ENCODE results near the gene TTLL13. TPM values are rescaled to one million over a fixed set of nuclear protein-coding genes. Genes with fewer than 3 reads are reported as not detected.

TTLL13 gene
- total and polyA plus RNA-seq, 9 of the 15 experiments (the other 6 are each of a cell fraction or from before 2014, with no cell fraction given), result 0.05 to 0.24 (median 0.11) TPM; not detected in 1

- TF ChIP-seq, protein P1, sequence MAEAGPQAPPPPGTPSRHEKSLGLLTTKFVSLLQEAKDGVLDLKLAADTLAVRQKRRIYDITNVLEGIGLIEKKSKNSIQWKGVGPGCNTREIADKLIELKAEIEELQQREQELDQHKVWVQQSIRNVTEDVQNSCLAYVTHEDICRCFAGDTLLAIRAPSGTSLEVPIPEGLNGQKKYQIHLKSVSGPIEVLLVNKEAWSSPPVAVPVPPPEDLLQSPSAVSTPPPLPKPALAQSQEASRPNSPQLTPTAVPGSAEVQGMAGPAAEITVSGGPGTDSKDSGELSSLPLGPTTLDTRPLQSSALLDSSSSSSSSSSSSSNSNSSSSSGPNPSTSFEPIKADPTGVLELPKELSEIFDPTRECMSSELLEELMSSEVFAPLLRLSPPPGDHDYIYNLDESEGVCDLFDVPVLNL (CRISPR knock-in tag; IDR thresholded peaks at IDR 0.05; ENCODE audit: low read depth), result no peak
- peak; percentile 71; the same call in 1 of the 2 replicates for TF ChIP-seq REST (IDR thresholded peaks at IDR 0.05; ENCODE audit: borderline replicate concordance)
- no peak for TF ChIP-seq REST (CRISPR knock-in tag; IDR thresholded peaks at IDR 0.05; ENCODE audit: low read depth)
- no peak for TF ChIP-seq ZNF76 (CRISPR knock-in tag; IDR thresholded peaks at IDR 0.05; ENCODE audit: borderline replicate concordance)
- no peak for TF ChIP-seq CBX8 (IDR thresholded peaks at IDR 0.05; ENCODE audit: borderline replicate concordance, extremely low read depth, low read depth, low read length, poor library complexity, severe bottlenecking)
- no peak for TF ChIP-seq ZNF766 (CRISPR knock-in tag; conservative IDR thresholded peaks at IDR 0.05)
- no peak for TF ChIP-seq CHD4 (IDR thresholded peaks at IDR 0.05; ENCODE audit: insufficient read depth, insufficient replicate concordance, low read depth, low read length, poor library complexity, severe bottlenecking)
- no peak for TF ChIP-seq SAFB (IDR thresholded peaks at IDR 0.05; ENCODE audit: borderline replicate concordance, low read depth, low read length)
- TF ChIP-seq SETDB1 (IDR thresholded peaks at IDR 0.05; ENCODE audit: low read length), result no peak
- no peak for TF ChIP-seq POLR3G (IDR thresholded peaks at IDR 0.05; ENCODE audit: extremely low read depth, insufficient read length, insufficient replicate concordance)
- TF ChIP-seq ZBTB34 (CRISPR knock-in tag; IDR thresholded peaks at IDR 0.05), result no peak
- no peak for TF ChIP-seq ZNF174 (CRISPR knock-in tag; IDR thresholded peaks at IDR 0.05)
- TF ChIP-seq SMAD3 (CRISPR knock-in tag; conservative IDR thresholded peaks at IDR 0.05), result no peak
- no peak for TF ChIP-seq SAP30 (IDR thresholded peaks at IDR 0.05; ENCODE audit: borderline replicate concordance, insufficient read depth, low read depth, low read length, poor library complexity, severe bottlenecking)
- peak; percentile 90 for TF ChIP-seq DEAF1 (CRISPR knock-in tag; IDR thresholded peaks at IDR 0.05)
These were observed 37.3 kb downstream of the TTLL13 start (continued) for GRCh38 chr15:90286678-90287077.

All from K562 (cell line).